Progenitor cell of endocrine pancreas (in vitro differentiated cells): ENCODE results near the gene TECPR1. TPM values are rescaled to one million over a fixed set of nuclear protein-coding genes. Genes with fewer than 3 reads are reported as not detected.

Experiments
- DNase-seq: peaks from one replicate; pipeline ENCODE4 v3.0.0; 2021; ENCODE audit warnings: low spot score; ENCODE audit not compliant: unreplicated experiment
- H3K27ac Mint-ChIP-seq: 2 replicates; pipeline ENCODE4 v1.8.0; 2021; ENCODE audit warnings: mild to moderate bottlenecking, moderate library complexity, mixed read lengths
- H3K27me3 Mint-ChIP-seq: 2 replicates; pipeline ENCODE4 v1.8.0; 2021; ENCODE audit warnings: mixed read lengths
- H3K36me3 Mint-ChIP-seq: 2 replicates; pipeline ENCODE4 v1.8.0; 2022; ENCODE audit warnings: mixed read lengths; ENCODE audit not compliant: insufficient read depth
- H3K4me1 Mint-ChIP-seq: 2 replicates; pipeline ENCODE4 v1.8.0; 2021; ENCODE audit warnings: low read depth, mixed read lengths
- H3K4me3 Mint-ChIP-seq: 2 replicates; pipeline ENCODE4 v1.8.0; 2021; ENCODE audit warnings: low read depth, mild to moderate bottlenecking, moderate library complexity, mixed read lengths
- H3K9me3 Mint-ChIP-seq: 2 replicates; pipeline ENCODE4 v1.8.0; 2021; ENCODE audit warnings: low read depth, mixed read lengths
- CTCF ChIP-seq: fragments of 200-600 bp; sonication (generic); IDR thresholded peaks from one replicate; pipeline ENCODE4 v1.5.0; 2021; ENCODE audit warnings: antibody characterized with exemption, mild to moderate bottlenecking; ENCODE audit not compliant: unreplicated experiment
- total RNA-seq: library from RNA; stranded (reverse); gene quantifications from 2 replicates; pipeline ENCODE4 v1.2.1, GENCODE V29; 2021

The TECPR1 gene
- total RNA-seq, 1 donor from 2014 or later: 41.6 TPM

GRCh38 chr7:98229991-98230745 lies 21.9 kb downstream of the TECPR1 start:
- H3K27me3 Mint-ChIP-seq: no peaks in the 10 kb centered on the region
- DNase-seq: no peak
- no peaks in the 10 kb centered on the region for H3K4me1 Mint-ChIP-seq
- no peak for TF ChIP-seq CTCF
- H3K27ac Mint-ChIP-seq: no peak overlapping the region
- H3K4me3 Mint-ChIP-seq: no peak overlapping the region
- no peaks in the 10 kb centered on the region for H3K9me3 Mint-ChIP-seq
- H3K36me3 Mint-ChIP-seq: peaks cover 8% of the 10 kb centered on the region

DNA sequence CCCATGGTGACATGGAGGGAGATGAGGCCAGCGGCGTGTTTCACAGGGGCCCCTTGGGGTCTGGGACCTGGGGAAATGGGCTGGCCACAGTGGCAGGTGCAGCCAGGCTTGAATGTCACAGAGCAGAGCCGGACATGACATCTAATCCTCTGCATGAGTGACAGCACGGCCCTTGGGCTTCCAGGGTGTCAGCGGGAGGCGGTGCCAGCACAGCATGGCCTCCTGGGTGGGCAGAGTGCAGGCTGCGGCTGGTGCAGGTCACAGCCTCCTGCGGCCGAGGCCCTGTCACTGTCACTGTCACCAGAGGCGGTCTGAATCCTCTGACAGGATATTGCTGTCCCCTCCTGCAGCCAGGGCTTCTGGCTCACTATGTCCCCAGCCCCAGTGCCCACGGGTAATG lies 22.6 kb downstream of the TECPR1 start:
- no peak for TF ChIP-seq CTCF
- H3K4me1 Mint-ChIP-seq: no peaks in the 10 kb centered on the region
- H3K36me3 Mint-ChIP-seq: peaks cover 5% of the 10 kb centered on the region
- no peak overlapping the region for H3K27ac Mint-ChIP-seq
- H3K9me3 Mint-ChIP-seq: no peaks in the 10 kb centered on the region
- no peak overlapping the region for H3K4me3 Mint-ChIP-seq
- DNase-seq: no peak
- H3K27me3 Mint-ChIP-seq: no peaks in the 10 kb centered on the region

GRCh38 chr7:98228801-98229200 lies 23.2 kb downstream of the TECPR1 start:
- H3K36me3 Mint-ChIP-seq: peaks cover 5% of the 10 kb centered on the region
- H3K4me1 Mint-ChIP-seq: no peaks in the 10 kb centered on the region
- no peaks in the 10 kb centered on the region for H3K9me3 Mint-ChIP-seq
- no peak overlapping the region for H3K27ac Mint-ChIP-seq
- DNase-seq: no peak
- no peaks in the 10 kb centered on the region for H3K27me3 Mint-ChIP-seq
- H3K4me3 Mint-ChIP-seq: no peak overlapping the region
- TF ChIP-seq CTCF: no peak

DNA sequence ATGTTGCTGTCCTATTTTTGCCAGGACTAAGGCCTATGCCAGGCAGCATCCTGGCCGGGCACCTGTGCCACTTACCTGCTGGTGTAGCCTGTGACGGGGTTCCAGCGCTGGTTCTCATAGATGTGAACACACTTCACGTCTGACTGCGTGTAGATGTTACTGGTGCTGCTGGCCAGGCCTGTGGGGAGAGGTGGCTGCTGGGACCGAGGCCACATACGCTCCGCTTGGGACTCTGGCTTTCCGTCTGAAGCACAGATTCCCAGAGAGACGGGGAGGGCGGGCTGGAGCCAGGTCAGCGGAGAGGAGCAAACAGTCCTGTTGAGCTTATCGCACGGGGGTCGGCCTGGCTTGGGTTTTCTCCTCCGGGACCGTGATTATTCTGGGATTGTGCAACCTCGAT lies 24.1 kb downstream of the TECPR1 start:
- no peaks in the 10 kb centered on the region for H3K9me3 Mint-ChIP-seq
- peaks cover 7% of the 10 kb centered on the region for H3K36me3 Mint-ChIP-seq
- DNase-seq: no peak
- no peak for TF ChIP-seq CTCF
- H3K4me1 Mint-ChIP-seq: no peaks in the 10 kb centered on the region
- H3K27me3 Mint-ChIP-seq: no peaks in the 10 kb centered on the region
- H3K4me3 Mint-ChIP-seq: no peak overlapping the region
- H3K27ac Mint-ChIP-seq: no peak overlapping the region

DNA sequence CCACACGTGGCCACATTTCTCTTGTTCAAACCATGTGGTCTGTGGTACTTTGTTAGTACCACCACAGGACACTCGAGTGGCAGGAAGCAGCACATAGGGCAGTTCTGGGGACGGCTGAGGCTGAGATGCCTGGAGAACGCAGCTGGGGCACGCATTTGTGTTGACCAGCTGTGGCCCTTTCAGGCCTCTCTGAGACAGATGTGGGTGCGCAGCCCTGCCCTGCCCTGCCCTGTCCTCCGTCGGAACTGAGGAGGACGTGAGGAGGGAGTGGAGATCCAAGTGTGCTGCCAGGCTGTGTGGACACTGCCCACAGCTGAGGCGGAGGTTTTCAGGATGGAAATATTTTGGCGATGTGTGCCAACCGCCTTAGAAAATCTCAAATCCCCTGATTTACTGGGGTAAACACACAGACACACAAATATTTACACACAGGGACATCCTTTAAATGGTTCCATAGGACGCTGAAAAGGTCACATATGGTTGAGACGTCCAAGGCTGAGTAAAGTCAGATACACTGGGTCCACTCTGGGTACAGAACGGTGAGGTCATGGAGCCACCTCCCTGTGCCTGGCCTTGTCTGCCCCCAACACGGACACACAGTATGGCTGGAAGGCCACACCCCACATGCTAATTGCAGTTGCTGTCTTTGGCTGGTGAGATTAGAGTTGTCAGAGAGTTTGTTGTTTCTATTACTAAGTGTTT lies 26.0 kb downstream of the TECPR1 start:
- no peak for TF ChIP-seq CTCF
- Mint-ChIP-seq H3K4me1 (no peaks in the 10 kb centered on the region), H3K36me3 (peaks cover 7% of the 10 kb centered on the region), H3K4me3 (no peak overlapping the region), H3K9me3 (no peaks in the 10 kb centered on the region), H3K27ac (no peak overlapping the region), H3K27me3 (no peaks in the 10 kb centered on the region)
- no peak for DNase-seq
